BJ (cell line): ENCODE data around the gene PIK3R6. TPM values are rescaled to one million over a fixed set of nuclear protein-coding genes. Genes with fewer than 3 reads are reported as not detected.

Experiments
- CTCF ChIA-PET: fragments of 350-600 bp; formaldehyde crosslinking; extraction: SDS; loops from one replicate; lab custom pipeline; 2021; ENCODE audit warnings: antibody characterized with exemption, inconsistent platforms; lab: Yijun Ruan, JAX
- POLR2A ChIA-PET: fragments of 300-600 bp; sonication (Branson Sonifier 250); formaldehyde crosslinking; extraction: SDS; loops from one replicate; lab custom pipeline; 2021; ENCODE audit warnings: antibody characterized with exemption; lab: Charles Lee
- DNase-seq: peaks from one replicate; pipeline ENCODE4 v3.0.0-alpha.2; 2011; ENCODE audit warnings: low read depth
- H3K27me3 ChIP-seq: 2 replicates; pipeline ENCODE4 v1.6.0; 2011; ENCODE audit warnings: low read length; ENCODE audit not compliant: control insufficient read depth, insufficient read depth
- H3K36me3 ChIP-seq: 2 replicates; pipeline ENCODE4 v1.5.1; 2011; ENCODE audit warnings: low read length; ENCODE audit not compliant: control insufficient read depth, insufficient read depth
- H3K4me3 ChIP-seq: 2 replicates; pipeline ENCODE4 v1.5.1; 2011; ENCODE audit warnings: low read depth, mild to moderate bottlenecking, control low read depth, low read length
- polyA minus RNA-seq: library from RNA; depleted of rRNA, polyadenylated mRNA; stranded (reverse); fragments of >200 nt; gene quantifications from 2 replicates; pipeline ENCODE4 v1.2.3, GENCODE V29; 2011; rRNA and poly(A)+ RNA removed
- polyA plus RNA-seq: library from polyadenylated mRNA; depleted of rRNA; stranded (reverse); fragments of >200 nt; gene quantifications from 2 replicates; pipeline ENCODE4 v1.2.3, GENCODE V29; 2011; rRNA removed
- TF ChIP-seq, protein P1 (sequence below): IDR thresholded peaks from 2 replicates; pipeline ENCODE4 v1.5.1; 2011; ENCODE audit warnings: low read depth, mild to moderate bottlenecking, control low read depth, inconsistent platforms, low read length, moderate library complexity; ENCODE audit not compliant: insufficient read depth

Gene PIK3R6, protein sequence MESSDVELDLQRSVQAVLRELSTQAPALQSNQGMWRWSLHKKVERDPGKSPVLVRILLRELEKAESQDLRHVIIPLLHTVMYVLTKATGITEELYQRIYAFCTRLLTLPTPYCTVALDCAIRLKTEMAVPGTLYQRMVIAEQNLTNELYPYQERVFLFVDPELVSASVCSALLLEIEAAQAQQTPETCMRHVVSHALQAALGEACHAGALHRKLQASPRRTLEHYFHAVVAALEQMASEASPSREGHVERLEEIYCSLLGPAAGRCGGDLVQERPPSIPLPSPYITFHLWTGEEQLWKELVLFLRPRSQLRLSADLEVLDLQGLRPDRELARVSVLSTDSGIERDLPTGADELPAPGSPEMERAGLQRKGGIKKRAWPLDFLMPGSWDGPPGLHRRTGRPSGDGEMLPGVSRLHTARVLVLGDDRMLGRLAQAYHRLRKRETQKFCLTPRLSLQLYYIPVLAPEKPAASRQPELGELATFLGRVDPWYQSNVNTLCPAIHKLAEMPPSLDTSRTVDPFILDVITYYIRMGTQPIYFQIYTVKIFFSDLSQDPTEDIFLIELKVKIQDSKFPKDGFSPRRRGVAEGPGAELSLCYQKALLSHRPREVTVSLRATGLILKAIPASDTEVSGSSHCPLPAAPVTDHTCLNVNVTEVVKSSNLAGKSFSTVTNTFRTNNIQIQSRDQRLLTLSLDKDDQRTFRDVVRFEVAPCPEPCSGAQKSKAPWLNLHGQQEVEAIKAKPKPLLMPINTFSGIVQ
- polyA plus RNA-seq (not detected in 2 replicates), polyA minus RNA-seq (0.05 TPM in 1 of 2 replicates, not detected in the other)

DNA sequence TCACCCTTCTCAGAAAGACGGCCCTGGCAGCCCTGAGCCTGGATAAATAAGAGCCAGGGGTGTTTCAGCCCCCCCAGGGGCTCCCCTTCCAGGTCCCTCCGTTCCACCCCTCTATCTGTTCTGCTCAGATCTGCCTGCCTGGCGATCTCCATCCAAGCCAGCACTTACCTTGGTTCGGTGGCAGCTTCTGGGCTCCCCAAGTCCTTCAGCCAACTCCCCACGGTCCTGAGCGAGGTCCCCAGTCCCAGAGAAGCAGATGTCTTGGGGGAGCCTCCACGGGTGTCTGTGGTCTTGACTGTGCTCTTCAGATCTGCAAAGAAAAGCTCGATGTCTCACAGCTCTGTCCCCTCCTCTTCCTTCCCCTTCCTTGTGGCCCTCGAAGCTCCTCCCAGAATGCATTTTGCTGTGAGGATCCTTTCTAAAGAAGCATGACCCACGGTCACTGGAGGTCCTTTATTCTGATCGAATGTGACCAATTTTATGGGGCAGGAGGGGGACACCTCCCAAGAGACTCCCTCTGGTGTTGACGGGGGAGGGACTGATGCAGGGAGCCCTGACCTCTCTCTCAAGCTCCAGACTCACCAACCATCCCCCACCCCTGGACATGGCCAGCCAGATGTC, at the start of gene PIK3R6:
PIK3R6 (minus strand) TSS at position 314 of the 621 bp plus-strand sequence. CDS start 17,880 bp downstream, outside the sequence.
- no peaks in the 10 kb centered on the region for H3K36me3 ChIP-seq
- no peaks in the 10 kb centered on the region; the same call in 1 of the 2 replicates for H3K27me3 ChIP-seq
- no peak for DNase-seq
- TF ChIP-seq, protein P1, sequence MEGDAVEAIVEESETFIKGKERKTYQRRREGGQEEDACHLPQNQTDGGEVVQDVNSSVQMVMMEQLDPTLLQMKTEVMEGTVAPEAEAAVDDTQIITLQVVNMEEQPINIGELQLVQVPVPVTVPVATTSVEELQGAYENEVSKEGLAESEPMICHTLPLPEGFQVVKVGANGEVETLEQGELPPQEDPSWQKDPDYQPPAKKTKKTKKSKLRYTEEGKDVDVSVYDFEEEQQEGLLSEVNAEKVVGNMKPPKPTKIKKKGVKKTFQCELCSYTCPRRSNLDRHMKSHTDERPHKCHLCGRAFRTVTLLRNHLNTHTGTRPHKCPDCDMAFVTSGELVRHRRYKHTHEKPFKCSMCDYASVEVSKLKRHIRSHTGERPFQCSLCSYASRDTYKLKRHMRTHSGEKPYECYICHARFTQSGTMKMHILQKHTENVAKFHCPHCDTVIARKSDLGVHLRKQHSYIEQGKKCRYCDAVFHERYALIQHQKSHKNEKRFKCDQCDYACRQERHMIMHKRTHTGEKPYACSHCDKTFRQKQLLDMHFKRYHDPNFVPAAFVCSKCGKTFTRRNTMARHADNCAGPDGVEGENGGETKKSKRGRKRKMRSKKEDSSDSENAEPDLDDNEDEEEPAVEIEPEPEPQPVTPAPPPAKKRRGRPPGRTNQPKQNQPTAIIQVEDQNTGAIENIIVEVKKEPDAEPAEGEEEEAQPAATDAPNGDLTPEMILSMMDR, result no peak
- POLR2A ChIA-PET, result no interaction called here
- CTCF ChIA-PET, result no interaction called here
- H3K4me3 ChIP-seq, result no peak within 1 kb of the TSS

DNA sequence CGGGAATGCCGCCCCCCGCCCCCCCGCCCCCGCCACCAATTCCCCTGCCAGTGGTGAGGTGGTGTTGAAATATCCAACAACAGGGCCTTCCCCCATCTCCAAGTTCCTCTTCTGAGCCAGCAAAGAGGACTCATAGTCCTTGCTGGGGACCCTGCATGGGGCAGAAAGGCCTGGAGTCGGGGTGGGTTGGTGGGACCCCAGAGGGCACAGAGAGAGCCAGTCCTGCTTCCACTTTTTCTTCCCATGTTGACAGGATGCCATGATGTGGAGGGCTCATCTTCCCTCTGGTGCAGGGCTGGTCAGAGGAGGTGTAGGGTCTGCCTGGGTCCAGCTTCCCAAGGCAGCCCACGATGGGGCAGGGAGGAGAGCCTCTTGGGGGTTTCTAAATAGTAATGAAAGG, 49.0 kb upstream of the PIK3R6 start:
- ChIA-PET CTCF (interaction anchor here (1.2 kb wide), 1 partner anchor 26 kb away, joined by 3 read pairs; no protein-coding TSS in a partner anchor), POLR2A (no interaction called here)
- TF ChIP-seq, protein P1, result no peak
- Histone ChIP-seq H3K4me3 (no peak overlapping the region), H3K27me3 (peaks cover 2% of the 10 kb centered on the region; the same call in 1 of the 2 replicates), H3K36me3 (no peaks in the 10 kb centered on the region)
- no peak for DNase-seq

DNA sequence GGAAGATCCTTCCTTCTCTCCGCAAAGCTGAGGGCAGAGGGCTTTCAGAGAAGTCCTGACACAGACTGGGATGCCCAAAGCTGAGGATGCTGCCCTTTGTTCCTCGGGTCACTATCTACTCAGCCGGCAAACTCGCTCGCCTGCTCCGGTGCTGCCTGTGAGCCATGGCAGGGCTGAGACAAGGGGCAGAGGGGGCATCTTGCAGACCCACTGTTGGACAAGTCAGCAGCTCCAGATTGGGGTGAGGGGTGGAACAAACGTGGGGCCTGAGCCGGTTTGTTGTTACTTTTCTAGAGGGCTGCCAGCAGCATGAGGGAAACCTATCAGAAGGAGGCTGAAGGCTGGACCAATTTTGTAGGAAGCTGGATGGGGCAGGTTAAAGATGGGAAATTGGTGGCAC, 47.1 kb upstream of the PIK3R6 start:
- Histone ChIP-seq H3K36me3 (no peaks in the 10 kb centered on the region), H3K4me3 (no peak overlapping the region), H3K27me3 (peaks cover 4% of the 10 kb centered on the region; the same call in 1 of the 2 replicates)
- CTCF ChIA-PET, result interaction anchor here (1.7 kb wide), 1 partner anchor 19 kb away, joined by 5 read pairs; no protein-coding TSS in a partner anchor
- DNase-seq, result no peak
- POLR2A ChIA-PET, result no interaction called here
- TF ChIP-seq, protein P1, result no peak

DNA sequence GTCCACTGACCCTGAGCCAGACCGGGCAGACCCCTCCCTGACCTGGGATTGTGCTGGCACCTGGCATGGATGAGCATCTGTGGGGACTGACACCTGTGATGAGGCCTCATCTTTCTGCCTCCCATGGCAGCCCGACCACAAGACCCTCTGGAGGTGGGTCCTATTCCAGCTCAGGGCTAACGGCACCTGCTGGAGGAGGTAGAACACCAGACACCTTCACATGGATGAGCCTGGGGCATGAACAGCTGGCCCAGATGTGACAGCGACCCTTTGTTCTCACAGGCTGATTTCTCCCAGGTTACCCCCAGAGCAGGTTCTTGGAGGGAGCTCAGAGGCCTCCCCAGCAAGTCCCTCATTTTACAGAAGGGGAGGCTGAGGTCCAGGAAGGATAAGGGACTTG, 46.4 kb upstream of the PIK3R6 start:
- peaks cover 5% of the 10 kb centered on the region; the same call in 1 of the 2 replicates for H3K27me3 ChIP-seq
- CTCF ChIA-PET, result interaction anchor here (1.3 kb wide), 1 partner anchor 25 kb away, joined by 3 read pairs; no protein-coding TSS in a partner anchor
- no peak for DNase-seq
- POLR2A ChIA-PET, result no interaction called here
- TF ChIP-seq, protein P1, result no peak
- H3K4me3 ChIP-seq, result no peak overlapping the region
- no peaks in the 10 kb centered on the region for H3K36me3 ChIP-seq
